Heart left ventricle (tissue), 16 donors: Measurements from ENCODE around the gene CELF4. TPM values are rescaled to one million over a fixed set of nuclear protein-coding genes. Genes with fewer than 3 reads are reported as not detected.

Experiments
- ATAC-seq, 4 donors: fragments of 200-7000 bp; cut with Tn5 transposase; one replicate each; pipeline ENCODE4 v1.9.1; 2020 to 2022; ENCODE audit warnings: moderate library complexity in 4 of 4, mild to moderate bottlenecking in 3 of 4, moderate number of reproducible peaks in 1 of 4
- DNase-seq, 5 donors: peaks; one replicate each; pipeline ENCODE4 v3.0.0-alpha.2; 2020
- H3K27ac ChIP-seq, 12 donors: fragments of 200-600 bp; sonication (generic) in 4 of 12; one replicate each; pipeline versions ENCODE4 v1.5.0 to v1.8.0; 2016 to 2022; ENCODE audit warnings: mild to moderate bottlenecking in 2 of 12
- H3K27me3 ChIP-seq, 9 donors: fragments of 200-600 bp; sonication (generic) in 2 of 9; one replicate each; pipeline versions ENCODE4 v1.5.1 to v1.8.0; 2016 to 2022; ENCODE audit warnings: mild to moderate bottlenecking in 3 of 9
- H3K36me3 ChIP-seq, 9 donors: fragments of 200-600 bp; sonication (generic) in 2 of 9; one replicate each; pipeline versions ENCODE4 v1.5.0 to v1.8.0; 2018 to 2022; ENCODE audit warnings: mild to moderate bottlenecking in 2 of 9
- H3K4me1 ChIP-seq, 12 donors: fragments of 200-600 bp; sonication (generic) in 4 of 12; one replicate each; pipeline versions ENCODE4 v1.5.0 to v1.8.0; 2016 to 2022; ENCODE audit warnings: mild to moderate bottlenecking in 3 of 12
- H3K4me3 ChIP-seq, 12 donors: fragments of 200-600 bp; sonication (generic) in 4 of 12; one replicate each; pipeline versions ENCODE4 v1.5.0 to v1.8.0; 2017 to 2022; ENCODE audit warnings: mild to moderate bottlenecking in 9 of 12, moderate library complexity in 4 of 12
- H3K9me3 ChIP-seq, 12 donors: fragments of 200-600 bp; sonication (generic) in 4 of 12; one replicate each; pipeline versions ENCODE4 v1.5.0 to v1.8.0; 2016 to 2022; ENCODE audit warnings: mild to moderate bottlenecking in 1 of 12
- POLR2A ChIP-seq, 2 donors: fragments of 450-650 bp; IDR thresholded peaks; one replicate each; pipeline ENCODE4 v1.6.1; 2017; ENCODE audit warnings: antibody characterized with exemption in 2 of 2, mild to moderate bottlenecking in 2 of 2, moderate library complexity in 2 of 2
- WGBS, 4 donors: extraction: QIAGEN DNeasy Blood & Tissue Kit in 2 of 4; methylation state at CpG; one replicate each; pipeline versions ENCODE4 v1.1.5 to v1.1.7; 2013 to 2018; 5-methylcytosine and 5-hydroxymethylcytosine counted together
- intact Hi-C, 10 donors: fragments of 100-400 bp; cut with DNase I; formaldehyde crosslinking; loops; one replicate each; pipeline versions ENCODE4 v1.11.1 to v1.14.2; 2022
- polyA plus RNA-seq, 2 donors: library from polyadenylated mRNA; stranded (reverse); fragments of 200-250 nt; gene quantifications; one replicate each; pipeline ENCODE4 v1.2.3, GENCODE V29; 2013
- total RNA-seq, 9 donors: library from RNA; depleted of rRNA in 2 of 9; stranded (reverse); fragments of >200 nt in 2 of 9; fragmentation: NEBNext Ultra II Directional in 3 of 9; extraction: Animal tissue kit (Norgen Biotek cat#: 25700) in 3 of 9; gene quantifications; one replicate each; pipeline versions ENCODE4 v1.1.0 to v1.2.4, GENCODE V29; 2016 to 2023
- TF ChIP-seq, protein P1 (sequence below), 12 donors: fragments of 200-600 bp; sonication (generic) in 4 of 12; IDR thresholded peaks; one replicate each; pipeline versions ENCODE4 v1.5.0 to v1.8.0; 2018 to 2022; ENCODE audit warnings: antibody characterized with exemption in 12 of 12, mild to moderate bottlenecking in 5 of 12
- donor health status: ischemic (EF 13 %, LVEDD 7.1; RV severe dilation, severe dysfunction).
- donor health status: healthy with polysubstance abuse.
- donor health status: DM: no; HTN: yes; CAD: no.
- donor health status: DM: no; HTN: no; CAD: no.
- donor health status: ischemic (EF 25% LVEDD 6.9; RV normal size, moderate dysfunction).
- donor health status: ischemic (EF 25% LVEDD 5.7; RV mildly dilated, moderate dysfunction).
- donor health status: healthy.
- donor health status: DM: yes; HTN: yes; CAD: no.
- donor health status: ischemic (EF 35%, LVEDD 5.7; RV mildly dilated, moderate dysfunction).
- donor health status: nonischemic (EF 11% LVEDD 7.7; RV severe dilation, severe dysfunction).
- donor health status: DM: yes; HTN: yes; CAD: no.
- donor health status: PGD.
- donor health status: ischemic (EF 29% LVEDD 5.4; RV normal size, mild dysfunction).
- donor health status: nonischemic (EF 23%, LVEDD 6.1; RV moderate dilation, normal function).

Gene CELF4
- total and polyA plus RNA-seq, 11 donors: 0.11 to 0.67 (median 0.40) TPM; not detected in 3

DNA sequence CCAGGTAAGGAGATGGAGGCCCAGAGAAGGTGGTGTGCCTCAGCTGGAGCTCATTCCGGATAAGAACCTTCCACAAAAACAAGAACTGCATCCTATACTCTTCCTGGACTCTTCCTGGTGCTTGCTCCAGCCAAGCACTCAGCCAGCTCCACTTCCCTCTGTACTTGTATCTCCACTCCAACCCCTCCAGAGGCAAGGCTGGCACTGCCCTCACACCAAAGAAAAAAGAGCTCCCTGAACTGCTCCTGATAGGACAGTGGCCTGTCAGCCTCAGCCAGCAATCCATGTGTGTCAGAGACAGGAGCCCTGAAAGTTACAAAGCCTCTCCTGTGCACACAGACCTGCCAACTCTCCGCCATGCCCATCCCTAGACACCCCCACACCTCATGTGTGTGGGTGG is 248.1 kb downstream of the CELF4 start:
- intact Hi-C loops: no loop called here
- H3K9me3 ChIP-seq: no peaks in the 10 kb centered on the region
- ATAC-seq: no peak
- no peaks in the 10 kb centered on the region for H3K4me1 ChIP-seq
- 79 to 85% (median 84%) methylated on average over 2 of the region's 2 CpGs for WGBS, 4 donors
- TF ChIP-seq, protein P1, sequence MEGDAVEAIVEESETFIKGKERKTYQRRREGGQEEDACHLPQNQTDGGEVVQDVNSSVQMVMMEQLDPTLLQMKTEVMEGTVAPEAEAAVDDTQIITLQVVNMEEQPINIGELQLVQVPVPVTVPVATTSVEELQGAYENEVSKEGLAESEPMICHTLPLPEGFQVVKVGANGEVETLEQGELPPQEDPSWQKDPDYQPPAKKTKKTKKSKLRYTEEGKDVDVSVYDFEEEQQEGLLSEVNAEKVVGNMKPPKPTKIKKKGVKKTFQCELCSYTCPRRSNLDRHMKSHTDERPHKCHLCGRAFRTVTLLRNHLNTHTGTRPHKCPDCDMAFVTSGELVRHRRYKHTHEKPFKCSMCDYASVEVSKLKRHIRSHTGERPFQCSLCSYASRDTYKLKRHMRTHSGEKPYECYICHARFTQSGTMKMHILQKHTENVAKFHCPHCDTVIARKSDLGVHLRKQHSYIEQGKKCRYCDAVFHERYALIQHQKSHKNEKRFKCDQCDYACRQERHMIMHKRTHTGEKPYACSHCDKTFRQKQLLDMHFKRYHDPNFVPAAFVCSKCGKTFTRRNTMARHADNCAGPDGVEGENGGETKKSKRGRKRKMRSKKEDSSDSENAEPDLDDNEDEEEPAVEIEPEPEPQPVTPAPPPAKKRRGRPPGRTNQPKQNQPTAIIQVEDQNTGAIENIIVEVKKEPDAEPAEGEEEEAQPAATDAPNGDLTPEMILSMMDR (IDR thresholded peaks at IDR 0.05): no peak
- no peak for TF ChIP-seq POLR2A (IDR thresholded peaks at IDR 0.05)
- DNase-seq: no peak
- H3K27ac ChIP-seq: no peak overlapping the region
- peaks cover 0 to 21% (median 0%) of the 10 kb centered on the region in 9 donors for H3K27me3 ChIP-seq
- no peak overlapping the region for H3K4me3 ChIP-seq
- H3K36me3 ChIP-seq: no peaks in the 10 kb centered on the region

- WGBS, 4 donors: 75 to 90% (median 81%) methylated on average over 1 of the region's 1 CpG
- no peaks in the 10 kb centered on the region for H3K36me3 ChIP-seq
- ATAC-seq: no peak
- H3K27ac ChIP-seq: no peak overlapping the region
- no peaks in the 10 kb centered on the region for H3K4me1 ChIP-seq
- H3K9me3 ChIP-seq: no peaks in the 10 kb centered on the region
- TF ChIP-seq, protein P1 (IDR thresholded peaks at IDR 0.05): no peak
- no peak for TF ChIP-seq POLR2A (IDR thresholded peaks at IDR 0.05)
- no peak for DNase-seq
- no peak overlapping the region for H3K4me3 ChIP-seq
- peaks cover 0 to 10% (median 0%) of the 10 kb centered on the region in 9 donors for H3K27me3 ChIP-seq
- intact Hi-C loops: no loop called here
These were observed 249.1 kb downstream of the CELF4 start for GRCh38 chr18:37316468-37316867.

DNA sequence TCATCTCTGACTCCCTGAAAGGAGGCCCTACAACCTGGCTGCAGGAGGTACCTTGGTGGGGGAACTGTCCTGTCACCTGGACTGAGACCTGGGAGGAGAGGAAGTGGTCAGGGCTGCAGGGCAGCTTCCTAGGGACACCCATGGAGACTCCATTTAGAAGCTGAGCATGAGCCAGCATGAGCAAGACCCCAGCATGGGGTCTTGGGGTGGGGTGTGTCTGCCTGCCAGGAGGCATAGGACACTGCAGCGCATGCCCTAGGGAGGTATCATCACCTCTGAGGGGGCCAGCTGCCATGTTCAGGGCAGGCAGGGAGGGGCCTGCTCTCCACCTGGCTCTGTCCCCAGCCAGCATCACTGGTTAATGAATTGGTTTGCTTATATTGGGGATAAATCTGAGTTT is 249.7 kb downstream of the CELF4 start:
- no peak for ATAC-seq
- intact Hi-C loops: no loop called here
- no peaks in the 10 kb centered on the region for H3K9me3 ChIP-seq
- TF ChIP-seq, protein P1 (IDR thresholded peaks at IDR 0.05): no peak
- TF ChIP-seq POLR2A (IDR thresholded peaks at IDR 0.05): no peak
- no peaks in the 10 kb centered on the region for H3K4me1 ChIP-seq
- DNase-seq: no peak
- no peaks in the 10 kb centered on the region for H3K36me3 ChIP-seq
- H3K27me3 ChIP-seq: peaks cover 0 to 5% (median 0%) of the 10 kb centered on the region in 9 donors
- H3K4me3 ChIP-seq: no peak overlapping the region
- H3K27ac ChIP-seq: no peak overlapping the region
- WGBS, 4 donors: 90 to 100% (median 100%) methylated on average over 1 of the region's 1 CpG

- Histone ChIP-seq H3K9me3 (no peaks in the 10 kb centered on the region), H3K27me3 (no peaks in the 10 kb centered on the region), H3K36me3 (no peaks in the 10 kb centered on the region), H3K4me1 (no peaks in the 10 kb centered on the region), H3K27ac (no peak overlapping the region), H3K4me3 (no peak overlapping the region)
- ATAC-seq (no peak), DNase-seq (no peak)
- WGBS, 4 donors: 64 to 73% (median 66%) methylated on average over 4 to 5 of the region's 5 CpGs
- intact Hi-C loops: no loop called here
- TF ChIP-seq, protein P1 (IDR thresholded peaks at IDR 0.05): no peak
- TF ChIP-seq POLR2A (IDR thresholded peaks at IDR 0.05): no peak
These were observed 251.1 kb downstream of the CELF4 start for GRCh38 chr18:37314534-37314933.
